ENCODE measurements around the gene CBLC.
A peak's percentile ranks its signal among the peaks of the same experiment; 100 is the strongest.

Gene CBLC

GRCh38 chr19:44746946-44747738 lies 30.5 kb upstream of the CBLC start:
- peak; percentile 96 for DNase-seq

GRCh38 chr19:44747739-44748425 lies 29.8 kb upstream of the CBLC start:
- peak; percentile 14 for DNase-seq

GRCh38 chr19:44748426-44749254 lies 29.1 kb upstream of the CBLC start, which contains the start of gene BCL3:
Gene BCL3 (plus strand): TSS chr19:44748708. CDS start chr19:44748791, 83 bp downstream.
- DNase-seq: peak; percentile 27

- DNase-seq: no peak
These were observed 28.4 kb upstream of the CBLC start for GRCh38 chr19:44749292-44749691.

GRCh38 chr19:44749994-44750393 lies 27.7 kb upstream of the CBLC start:
- DNase-seq: no peak

GRCh38 chr19:44752123-44752815 lies 25.4 kb upstream of the CBLC start:
- DNase-seq: no peak

- DNase-seq: peak; percentile 88
These were observed 24.7 kb upstream of the CBLC start for GRCh38 chr19:44752816-44753625.

- DNase-seq: no peak
These were observed 24.1 kb upstream of the CBLC start for GRCh38 chr19:44753626-44753931.

GRCh38 chr19:44753932-44754749 lies 23.5 kb upstream of the CBLC start:
- DNase-seq: peak; percentile 64

- DNase-seq: no peak
These were observed 23.0 kb upstream of the CBLC start for GRCh38 chr19:44754750-44755080.

GRCh38 chr19:44755219-44755618 lies 22.5 kb upstream of the CBLC start:
- no peak for DNase-seq

GRCh38 chr19:44756089-44756562 lies 21.6 kb upstream of the CBLC start:
- DNase-seq: no peak

GRCh38 chr19:44757057-44757734 lies 20.5 kb upstream of the CBLC start:
- DNase-seq: no peak

- no peak for DNase-seq
These were observed 19.8 kb upstream of the CBLC start for GRCh38 chr19:44757735-44758505.

GRCh38 chr19:44758596-44758995 lies 19.1 kb upstream of the CBLC start:
- DNase-seq: no peak

GRCh38 chr19:44759083-44759804 lies 18.4 kb upstream of the CBLC start:
- DNase-seq: no peak

GRCh38 chr19:44762038-44762437 lies 15.7 kb upstream of the CBLC start:
- DNase-seq: no peak

- no peak for DNase-seq
These were observed 12.4 kb upstream of the CBLC start for GRCh38 chr19:44765033-44765948.
